Nephron (organoid): ENCODE measurements around the gene SORCS3.

ENCODE experiments used
- H3K27ac Mint-ChIP-seq, 3 experiments: 2 replicates each; pipeline ENCODE4 v1.8.0; 2020; ENCODE audit warnings: mixed read lengths in 3 of 3, mild to moderate bottlenecking in 2 of 3, moderate library complexity in 1 of 3
- H3K27me3 Mint-ChIP-seq: 2 replicates; pipeline ENCODE4 v1.8.0; 2021; ENCODE audit warnings: low read depth, mild to moderate bottlenecking, moderate library complexity, mixed read lengths
- H3K36me3 Mint-ChIP-seq: 2 replicates; pipeline ENCODE4 v1.8.0; 2020; ENCODE audit warnings: low read depth, mixed read lengths
- H3K4me1 Mint-ChIP-seq: 2 replicates; pipeline ENCODE4 v1.8.0; 2020; ENCODE audit warnings: mixed read lengths
- H3K4me3 Mint-ChIP-seq, 3 experiments: 2 replicates each; pipeline ENCODE4 v1.8.0; 2020; ENCODE audit warnings: mild to moderate bottlenecking in 3 of 3, mixed read lengths in 3 of 3, moderate library complexity in 2 of 3
- H3K9me3 Mint-ChIP-seq: 2 replicates; pipeline ENCODE4 v1.8.0; 2020; ENCODE audit warnings: mixed read lengths
- TF ChIP-seq, protein P1 (sequence below), 3 experiments: fragments of 200-600 bp; sonication (generic); IDR thresholded peaks; one replicate each; pipeline ENCODE4 v1.5.0; 2021; ENCODE audit warnings: antibody characterized with exemption in 3 of 3; ENCODE audit not compliant: unreplicated experiment in 3 of 3

The SORCS3 gene

DNA sequence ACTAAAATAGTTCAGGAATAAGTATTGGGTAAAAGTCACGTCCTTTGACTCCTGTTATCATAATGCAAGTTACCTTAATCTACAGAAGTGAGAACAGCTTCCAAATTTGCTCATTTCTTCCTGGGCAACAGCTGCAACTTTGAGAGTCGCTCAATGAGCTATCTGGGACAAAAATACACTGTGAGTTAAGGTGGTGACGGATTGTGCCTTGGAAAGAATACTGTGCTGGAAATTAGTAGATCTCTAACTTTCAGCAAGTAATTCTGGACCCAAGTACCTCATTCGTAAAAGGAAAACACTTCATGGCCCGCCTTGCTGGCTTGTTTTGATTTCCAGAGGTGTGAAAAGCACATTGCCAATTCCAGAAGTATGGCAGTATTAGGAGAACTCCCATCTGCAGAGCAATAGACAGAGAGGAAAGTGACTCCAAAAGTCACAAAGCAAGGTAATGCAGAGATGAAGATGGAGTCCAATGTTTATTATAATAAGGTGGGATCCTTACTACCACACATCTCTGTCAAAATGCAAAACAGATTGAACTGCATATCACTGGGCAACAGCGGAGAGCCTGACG lies 626.0 kb downstream of the SORCS3 start:
- H3K27ac Mint-ChIP-seq: no peak overlapping the region
- H3K27me3 Mint-ChIP-seq: peaks cover 8% of the 10 kb centered on the region
- H3K36me3 Mint-ChIP-seq: no peaks in the 10 kb centered on the region
- TF ChIP-seq, protein P1, sequence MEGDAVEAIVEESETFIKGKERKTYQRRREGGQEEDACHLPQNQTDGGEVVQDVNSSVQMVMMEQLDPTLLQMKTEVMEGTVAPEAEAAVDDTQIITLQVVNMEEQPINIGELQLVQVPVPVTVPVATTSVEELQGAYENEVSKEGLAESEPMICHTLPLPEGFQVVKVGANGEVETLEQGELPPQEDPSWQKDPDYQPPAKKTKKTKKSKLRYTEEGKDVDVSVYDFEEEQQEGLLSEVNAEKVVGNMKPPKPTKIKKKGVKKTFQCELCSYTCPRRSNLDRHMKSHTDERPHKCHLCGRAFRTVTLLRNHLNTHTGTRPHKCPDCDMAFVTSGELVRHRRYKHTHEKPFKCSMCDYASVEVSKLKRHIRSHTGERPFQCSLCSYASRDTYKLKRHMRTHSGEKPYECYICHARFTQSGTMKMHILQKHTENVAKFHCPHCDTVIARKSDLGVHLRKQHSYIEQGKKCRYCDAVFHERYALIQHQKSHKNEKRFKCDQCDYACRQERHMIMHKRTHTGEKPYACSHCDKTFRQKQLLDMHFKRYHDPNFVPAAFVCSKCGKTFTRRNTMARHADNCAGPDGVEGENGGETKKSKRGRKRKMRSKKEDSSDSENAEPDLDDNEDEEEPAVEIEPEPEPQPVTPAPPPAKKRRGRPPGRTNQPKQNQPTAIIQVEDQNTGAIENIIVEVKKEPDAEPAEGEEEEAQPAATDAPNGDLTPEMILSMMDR (IDR thresholded peaks at IDR 0.05; ENCODE audit: unreplicated experiment in 3 of 3): no peak
- H3K4me3 Mint-ChIP-seq: no peak overlapping the region
- H3K9me3 Mint-ChIP-seq: no peaks in the 10 kb centered on the region
- H3K4me1 Mint-ChIP-seq: no peaks in the 10 kb centered on the region

DNA sequence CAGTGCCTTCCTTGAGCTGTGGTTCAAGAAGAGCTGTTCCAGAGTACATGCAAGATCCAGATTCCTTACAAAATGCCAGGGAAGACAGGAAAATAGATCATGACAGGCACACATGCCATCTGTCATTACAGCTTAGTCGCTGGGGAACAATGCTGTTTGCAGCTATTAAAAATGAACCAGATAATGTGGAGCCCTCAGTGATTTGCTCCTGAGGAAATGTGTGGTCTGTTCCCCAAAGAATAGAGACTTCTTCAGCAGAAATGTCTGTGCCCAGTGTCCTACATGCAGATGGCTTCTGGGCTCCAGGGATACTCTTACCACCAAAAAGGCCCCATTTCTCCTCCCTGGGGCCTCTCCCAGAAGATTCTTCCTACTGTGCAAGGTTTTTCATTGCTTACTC lies 627.9 kb downstream of the SORCS3 start:
- Mint-ChIP-seq H3K4me3 (no peak overlapping the region), H3K27me3 (peaks cover 5% of the 10 kb centered on the region), H3K36me3 (no peaks in the 10 kb centered on the region), H3K27ac (no peak overlapping the region), H3K9me3 (no peaks in the 10 kb centered on the region), H3K4me1 (no peaks in the 10 kb centered on the region)
- TF ChIP-seq, protein P1 (IDR thresholded peaks at IDR 0.05; ENCODE audit: unreplicated experiment in 3 of 3): no peak

DNA sequence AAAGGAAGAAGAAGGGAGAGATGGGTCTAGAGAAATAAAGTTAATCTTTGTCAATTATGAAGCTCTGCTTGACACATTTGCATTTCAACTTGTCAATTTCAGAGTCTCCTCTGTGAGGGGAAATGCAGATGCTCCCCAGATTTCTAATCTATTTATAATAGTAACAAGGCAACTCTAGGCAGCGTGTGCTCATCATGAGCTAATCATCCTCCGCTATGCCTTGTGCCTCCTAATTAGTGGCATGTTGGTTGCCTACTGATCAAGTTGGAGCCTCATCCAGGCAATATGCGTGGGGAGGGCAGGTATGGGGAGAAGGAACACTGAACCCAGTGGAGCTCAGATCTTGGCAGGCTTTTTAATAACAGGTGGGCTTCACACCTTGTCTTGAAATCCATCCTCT lies 628.6 kb downstream of the SORCS3 start:
- Mint-ChIP-seq H3K4me1 (no peaks in the 10 kb centered on the region), H3K27me3 (peaks cover 5% of the 10 kb centered on the region)
- TF ChIP-seq, protein P1 (IDR thresholded peaks at IDR 0.05; ENCODE audit: unreplicated experiment in 3 of 3): no peak

DNA sequence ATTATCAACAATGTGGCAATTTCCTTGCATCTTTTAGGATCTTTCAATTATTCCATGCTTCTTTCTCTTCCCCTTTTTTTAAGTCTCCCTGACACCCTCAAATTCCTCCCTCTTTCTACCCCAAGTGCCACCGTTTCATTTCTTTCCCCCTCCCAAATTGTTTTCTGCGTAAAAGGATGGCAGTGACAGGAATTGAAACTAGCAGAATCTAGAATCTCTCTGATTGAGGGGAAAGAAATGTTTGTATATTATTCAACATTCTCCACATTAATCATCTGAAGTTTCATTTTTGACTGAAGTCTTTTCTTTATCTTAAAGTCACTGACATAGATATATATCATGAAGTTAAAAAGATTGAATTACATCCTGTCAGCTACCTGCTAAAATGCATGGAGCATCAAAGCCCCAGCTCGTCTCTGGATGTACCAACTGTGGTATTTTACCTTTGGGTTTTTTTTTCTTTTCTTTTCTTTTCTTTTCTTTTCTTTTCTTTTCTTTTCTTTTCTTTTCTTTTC lies 633.5 kb downstream of the SORCS3 start:
- H3K36me3 Mint-ChIP-seq: no peaks in the 10 kb centered on the region
- H3K4me3 Mint-ChIP-seq: no peak overlapping the region
- H3K27me3 Mint-ChIP-seq: peaks cover 6% of the 10 kb centered on the region
- H3K4me1 Mint-ChIP-seq: no peaks in the 10 kb centered on the region
- H3K9me3 Mint-ChIP-seq: no peaks in the 10 kb centered on the region
- TF ChIP-seq, protein P1 (IDR thresholded peaks at IDR 0.05; ENCODE audit: unreplicated experiment in 3 of 3): no peak
- H3K27ac Mint-ChIP-seq: no peak overlapping the region

More for the DNA sequence above, 628.6 kb downstream of the SORCS3 start:
- Mint-ChIP-seq H3K27ac (no peak overlapping the region), H3K4me3 (no peak overlapping the region), H3K9me3 (no peaks in the 10 kb centered on the region), H3K36me3 (no peaks in the 10 kb centered on the region)

DNA sequence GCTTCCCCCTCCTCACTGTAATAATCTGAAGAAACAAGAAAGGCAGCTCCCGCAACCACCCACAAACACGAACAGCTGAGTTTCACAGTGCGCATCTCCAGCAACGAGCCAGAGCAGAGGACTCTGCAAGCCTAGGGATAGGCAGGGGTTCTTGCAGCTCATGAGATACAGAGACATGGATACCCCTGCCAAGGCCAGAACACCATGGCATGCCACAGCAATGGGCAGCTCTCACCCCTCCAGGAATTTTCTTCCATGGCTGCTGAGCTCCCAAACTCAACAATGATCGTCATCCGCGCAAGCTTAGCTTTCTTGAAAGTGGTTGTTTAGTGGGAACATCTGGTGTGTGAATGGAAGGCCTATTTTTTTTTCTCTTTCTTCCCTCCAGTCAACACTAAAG lies 637.3 kb downstream of the SORCS3 start:
- Mint-ChIP-seq H3K27me3 (peaks cover 4% of the 10 kb centered on the region), H3K4me1 (no peaks in the 10 kb centered on the region), H3K9me3 (no peaks in the 10 kb centered on the region), H3K4me3 (no peak overlapping the region), H3K36me3 (no peaks in the 10 kb centered on the region), H3K27ac (no peak overlapping the region)
- TF ChIP-seq, protein P1 (IDR thresholded peaks at IDR 0.05; ENCODE audit: unreplicated experiment in 3 of 3): no peak

DNA sequence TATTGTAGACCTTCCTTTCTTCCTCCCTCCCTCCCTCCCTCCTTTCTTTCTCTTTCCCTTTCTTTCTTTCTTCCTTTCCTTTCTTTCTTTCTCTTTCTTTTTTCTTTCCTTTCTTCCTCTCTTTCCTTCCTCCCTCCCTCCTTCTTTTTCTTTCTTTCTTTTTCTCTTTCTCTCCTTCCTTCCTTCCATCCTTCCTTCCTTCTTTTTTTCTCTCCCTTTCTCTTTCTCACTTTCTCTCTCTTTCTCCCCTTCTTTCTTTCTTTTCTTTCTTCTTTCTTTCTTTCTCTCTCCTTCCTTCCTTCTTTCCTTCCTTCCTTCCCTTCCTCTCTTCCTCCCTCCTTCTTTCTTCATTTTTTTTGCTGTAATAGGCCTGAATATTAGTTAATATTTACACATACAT lies 638.0 kb downstream of the SORCS3 start:
- H3K9me3 Mint-ChIP-seq: no peaks in the 10 kb centered on the region
- H3K4me3 Mint-ChIP-seq: no peak overlapping the region
- TF ChIP-seq, protein P1 (IDR thresholded peaks at IDR 0.05; ENCODE audit: unreplicated experiment in 3 of 3): no peak
- peaks cover 4% of the 10 kb centered on the region for H3K27me3 Mint-ChIP-seq
- H3K36me3 Mint-ChIP-seq: no peaks in the 10 kb centered on the region
- no peak overlapping the region for H3K27ac Mint-ChIP-seq
- H3K4me1 Mint-ChIP-seq: peaks cover 2% of the 10 kb centered on the region
